OCI-LY7 (cell line): Measurements from ENCODE around the gene FAM149B1. TPM values are rescaled to one million over a fixed set of nuclear protein-coding genes. Genes with fewer than 3 reads are reported as not detected.

ENCODE experiments used
- BruUV-seq: library from RNA; stranded (reverse); fragments of 400-500 nt; replicated peaks from 2 replicates; lab custom pipeline; 2021; lab: Mats Ljungman, UMichigan
- CTCF ChIA-PET: fragments of 300-600 bp; sonication (Branson Sonifier 250); formaldehyde crosslinking; loops from one replicate; lab custom pipeline; 2022; ENCODE audit warnings: antibody characterized with exemption; ENCODE audit not compliant: unreplicated experiment; lab: Charles Lee
- POLR2A ChIA-PET: fragments of 300-600 bp; sonication (Branson Sonifier 250); formaldehyde crosslinking; loops from one replicate; lab custom pipeline; 2022; ENCODE audit warnings: antibody characterized with exemption; lab: Charles Lee
- DNase-seq: peaks from one replicate; pipeline ENCODE4 v3.0.0-alpha.2; 2015; ENCODE audit warnings: low spot score
- H2AFZ ChIP-seq: fragments of 200-600 bp; sonication (generic), shearing (Covaris generic); 2 replicates; pipeline ENCODE4 v1.6.1; 2014; ENCODE audit warnings: mild to moderate bottlenecking, antibody characterized with exemption, low read length, moderate library complexity
- H3K27ac ChIP-seq: fragments of 200-600 bp; sonication (generic); 2 replicates; pipeline ENCODE4 v1.5.1; 2014; ENCODE audit warnings: mixed run types, low read depth, mild to moderate bottlenecking, moderate library complexity, low read length, inconsistent platforms; ENCODE audit not compliant: poor library complexity, severe bottlenecking
- H3K36me3 ChIP-seq: fragments of 200-600 bp; sonication (generic); 2 replicates; pipeline ENCODE4 v1.6.1; 2014; ENCODE audit warnings: mild to moderate bottlenecking, antibody characterized with exemption, low read length, moderate library complexity, mixed read lengths; ENCODE audit not compliant: insufficient read depth
- H3K4me1 ChIP-seq: fragments of 200-600 bp; sonication (generic); 2 replicates; pipeline ENCODE4 v1.5.1; 2014; ENCODE audit warnings: mild to moderate bottlenecking, low read length; ENCODE audit not compliant: insufficient read depth, poor library complexity, severe bottlenecking
- H3K4me2 ChIP-seq: fragments of 200-600 bp; sonication (generic); 2 replicates; pipeline ENCODE4 v1.6.1; 2014; ENCODE audit warnings: mild to moderate bottlenecking, low read length
- H3K4me3 ChIP-seq: fragments of 200-600 bp; sonication (generic); 2 replicates; pipeline ENCODE4 v1.5.1; 2014; ENCODE audit warnings: mild to moderate bottlenecking, low read depth, low read length; ENCODE audit not compliant: poor library complexity, severe bottlenecking
- H3K79me2 ChIP-seq: fragments of 200-600 bp; sonication (generic); 2 replicates; pipeline ENCODE4 v1.6.1; 2016; ENCODE audit warnings: low read depth, mild to moderate bottlenecking, low read length, moderate library complexity, mixed read lengths; ENCODE audit not compliant: insufficient read depth
- H3K9me2 ChIP-seq: fragments of 200-600 bp; sonication (generic); 2 replicates; pipeline ENCODE4 v1.6.1; 2016; ENCODE audit warnings: mild to moderate bottlenecking, low read length, mixed read lengths; ENCODE audit not compliant: insufficient read depth
- H3K9me3 ChIP-seq: fragments of 200-600 bp; sonication (generic); 2 replicates; pipeline ENCODE4 v1.6.1; 2014; ENCODE audit warnings: mild to moderate bottlenecking, mixed run types, low read length, mixed read lengths
- H4K20me1 ChIP-seq: fragments of 200-600 bp; sonication (generic); 2 replicates; pipeline ENCODE4 v1.6.1; 2014; ENCODE audit warnings: mild to moderate bottlenecking, antibody characterized with exemption, low read length, moderate library complexity, mixed read lengths; ENCODE audit not compliant: insufficient read depth
- CTCF ChIP-seq: fragments of 200-600 bp; sonication (generic); conservative IDR thresholded peaks from 2 replicates; pipeline ENCODE4 v1.5.1; 2014; ENCODE audit warnings: mild to moderate bottlenecking, antibody characterized with exemption, low read length, moderate library complexity, mixed read lengths
- EZH2phosphoT487 ChIP-seq: fragments of 200-600 bp; sonication (generic); IDR thresholded peaks from 2 replicates; pipeline ENCODE4 v1.6.1; 2018; ENCODE audit warnings: low read depth, borderline replicate concordance, mild to moderate bottlenecking, mixed run types, antibody characterized with exemption, low read length, moderate library complexity, mixed read lengths
- intact Hi-C: fragments of 100-400 bp; cut with micrococcal nuclease; formaldehyde crosslinking; loops from one replicate; pipeline ENCODE4 v1.10.0; 2022; ENCODE audit not compliant: unreplicated experiment
- total RNA-seq, 2 experiments: library from RNA; depleted of rRNA in 1 of 2; stranded (reverse); fragments of >200 nt in 1 of 2; shearing (Covaris generic) in 1 of 2; gene quantifications; 2 replicates each; pipeline ENCODE4 v1.2.3, GENCODE V29; 2014 to 2022

FAM149B1 gene
- total RNA-seq, 2 experiments from 2014 or later = 14.7 to 18.5 TPM

- ChIA-PET CTCF (no interaction called here), POLR2A (no interaction called here)
- no peaks in the 10 kb centered on the region for H3K4me1 ChIP-seq
- no peak overlapping the region for H3K27ac ChIP-seq
- intact Hi-C loops = no loop called here
- no TSS peak for BruUV-seq
- no peak overlapping the region for H3K4me2 ChIP-seq
- no peak overlapping the region for H3K4me3 ChIP-seq
- H3K79me2 ChIP-seq = no peaks in the 10 kb centered on the region
- no peaks in the 10 kb centered on the region for H4K20me1 ChIP-seq
- H2AFZ ChIP-seq = no peak overlapping the region
- H3K9me2 ChIP-seq = no peaks in the 10 kb centered on the region
- no peaks in the 10 kb centered on the region for H3K9me3 ChIP-seq
- DNase-seq = no peak
- TF ChIP-seq CTCF = no peak
- no peak for TF ChIP-seq EZH2phosphoT487
- H3K36me3 ChIP-seq = no peaks in the 10 kb centered on the region
Observed at GRCh38 chr10:73210395-73211105, 42.6 kb downstream of the FAM149B1 start.

DNA sequence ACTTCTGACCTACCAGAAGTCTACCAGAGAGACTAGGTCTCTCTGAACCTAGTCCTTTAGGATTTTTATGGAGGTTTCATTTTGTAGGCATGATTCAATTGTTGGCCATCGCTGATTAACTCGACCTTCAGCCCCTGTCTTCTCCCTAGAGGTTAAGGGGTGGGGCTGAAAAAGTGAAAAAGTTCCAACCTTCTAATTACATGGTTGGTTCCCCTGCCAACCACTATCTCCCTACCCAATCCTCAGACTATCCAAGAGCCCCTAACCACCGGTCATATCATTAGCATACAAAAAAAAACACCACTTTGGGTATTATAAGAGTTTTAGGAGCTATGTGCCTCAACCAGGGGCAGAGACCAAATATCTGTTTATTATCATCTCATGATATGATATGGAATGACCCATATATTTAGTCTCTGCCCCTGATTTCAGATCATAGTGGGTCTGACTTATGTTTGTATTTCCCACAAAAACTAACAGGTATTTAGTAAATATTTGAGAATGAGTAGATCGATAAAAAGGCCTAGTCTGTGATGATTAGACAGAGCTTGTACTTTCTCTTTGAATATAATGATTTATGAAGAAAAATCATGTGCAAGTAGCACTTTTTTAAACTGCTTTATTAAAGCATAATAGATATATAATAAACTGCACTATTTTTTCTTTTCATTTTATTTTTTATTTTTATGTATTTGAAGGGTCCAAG is 43.3 kb downstream of the FAM149B1 start:
- Histone ChIP-seq H3K9me3 (no peaks in the 10 kb centered on the region), H2AFZ (no peak overlapping the region)
- intact Hi-C loops = no loop called here

More for the DNA sequence above, 43.3 kb downstream of the FAM149B1 start:
- CTCF ChIA-PET = no interaction called here
- no peak for DNase-seq
- H3K79me2 ChIP-seq = no peaks in the 10 kb centered on the region
- no peak overlapping the region for H3K27ac ChIP-seq
- TF ChIP-seq EZH2phosphoT487 = no peak
- TF ChIP-seq CTCF = no peak
- no peak overlapping the region for H3K4me2 ChIP-seq
- POLR2A ChIA-PET = interaction anchor here (0.7 kb wide), 1 partner anchor 88 kb away, joined by 3 read pairs; no protein-coding TSS in a partner anchor
- no peaks in the 10 kb centered on the region for H3K36me3 ChIP-seq
- BruUV-seq = no TSS peak
- no peaks in the 10 kb centered on the region for H3K9me2 ChIP-seq
- H3K4me3 ChIP-seq = no peak overlapping the region
- H4K20me1 ChIP-seq = no peaks in the 10 kb centered on the region
- no peaks in the 10 kb centered on the region for H3K4me1 ChIP-seq
